HL-60 (cell line): ENCODE measurements around the gene SLC6A8.

ENCODE experiments used
- GABPA ChIP-seq: IDR thresholded peaks from 2 replicates; pipeline ENCODE4 v1.6.1; 2012; ENCODE audit warnings: low read depth
- SPI1 ChIP-seq: IDR thresholded peaks from 2 replicates; pipeline ENCODE4 v1.6.1; 2012; ENCODE audit warnings: low read depth, mild to moderate bottlenecking, borderline replicate concordance
- TF ChIP-seq, protein P1 (sequence below): IDR thresholded peaks from one replicate; pipeline ENCODE4 v1.5.1; 2011; ENCODE audit warnings: low read length, control low read depth, inconsistent platforms; ENCODE audit not compliant: insufficient read depth
- TF ChIP-seq, protein P2 (sequence below): IDR thresholded peaks from 2 replicates; pipeline ENCODE4 v1.6.1; 2012; ENCODE audit warnings: low read depth; ENCODE audit not compliant: insufficient replicate concordance

DNA sequence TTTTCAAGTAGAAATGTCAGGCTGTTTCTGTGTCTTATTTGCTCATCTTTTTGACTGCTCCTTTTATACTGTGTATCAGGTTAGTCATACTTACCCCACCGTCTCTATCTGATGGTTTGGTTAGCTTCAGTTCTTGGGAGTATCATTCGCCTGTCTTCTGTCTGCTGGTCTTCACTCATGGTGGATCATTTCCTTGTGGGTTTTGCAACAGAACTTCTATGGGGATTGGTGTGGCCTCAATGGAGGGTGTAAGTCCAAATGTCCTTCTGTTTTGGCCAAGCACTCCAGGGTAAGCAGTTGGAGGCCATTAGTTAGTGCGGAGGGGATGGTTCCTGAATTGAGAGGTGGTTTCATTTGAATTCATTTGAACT is 44.1 kb downstream of the SLC6A8 start:
- TF ChIP-seq GABPA = no peak
- TF ChIP-seq, protein P1, sequence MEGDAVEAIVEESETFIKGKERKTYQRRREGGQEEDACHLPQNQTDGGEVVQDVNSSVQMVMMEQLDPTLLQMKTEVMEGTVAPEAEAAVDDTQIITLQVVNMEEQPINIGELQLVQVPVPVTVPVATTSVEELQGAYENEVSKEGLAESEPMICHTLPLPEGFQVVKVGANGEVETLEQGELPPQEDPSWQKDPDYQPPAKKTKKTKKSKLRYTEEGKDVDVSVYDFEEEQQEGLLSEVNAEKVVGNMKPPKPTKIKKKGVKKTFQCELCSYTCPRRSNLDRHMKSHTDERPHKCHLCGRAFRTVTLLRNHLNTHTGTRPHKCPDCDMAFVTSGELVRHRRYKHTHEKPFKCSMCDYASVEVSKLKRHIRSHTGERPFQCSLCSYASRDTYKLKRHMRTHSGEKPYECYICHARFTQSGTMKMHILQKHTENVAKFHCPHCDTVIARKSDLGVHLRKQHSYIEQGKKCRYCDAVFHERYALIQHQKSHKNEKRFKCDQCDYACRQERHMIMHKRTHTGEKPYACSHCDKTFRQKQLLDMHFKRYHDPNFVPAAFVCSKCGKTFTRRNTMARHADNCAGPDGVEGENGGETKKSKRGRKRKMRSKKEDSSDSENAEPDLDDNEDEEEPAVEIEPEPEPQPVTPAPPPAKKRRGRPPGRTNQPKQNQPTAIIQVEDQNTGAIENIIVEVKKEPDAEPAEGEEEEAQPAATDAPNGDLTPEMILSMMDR = no peak
- TF ChIP-seq, protein P2, sequence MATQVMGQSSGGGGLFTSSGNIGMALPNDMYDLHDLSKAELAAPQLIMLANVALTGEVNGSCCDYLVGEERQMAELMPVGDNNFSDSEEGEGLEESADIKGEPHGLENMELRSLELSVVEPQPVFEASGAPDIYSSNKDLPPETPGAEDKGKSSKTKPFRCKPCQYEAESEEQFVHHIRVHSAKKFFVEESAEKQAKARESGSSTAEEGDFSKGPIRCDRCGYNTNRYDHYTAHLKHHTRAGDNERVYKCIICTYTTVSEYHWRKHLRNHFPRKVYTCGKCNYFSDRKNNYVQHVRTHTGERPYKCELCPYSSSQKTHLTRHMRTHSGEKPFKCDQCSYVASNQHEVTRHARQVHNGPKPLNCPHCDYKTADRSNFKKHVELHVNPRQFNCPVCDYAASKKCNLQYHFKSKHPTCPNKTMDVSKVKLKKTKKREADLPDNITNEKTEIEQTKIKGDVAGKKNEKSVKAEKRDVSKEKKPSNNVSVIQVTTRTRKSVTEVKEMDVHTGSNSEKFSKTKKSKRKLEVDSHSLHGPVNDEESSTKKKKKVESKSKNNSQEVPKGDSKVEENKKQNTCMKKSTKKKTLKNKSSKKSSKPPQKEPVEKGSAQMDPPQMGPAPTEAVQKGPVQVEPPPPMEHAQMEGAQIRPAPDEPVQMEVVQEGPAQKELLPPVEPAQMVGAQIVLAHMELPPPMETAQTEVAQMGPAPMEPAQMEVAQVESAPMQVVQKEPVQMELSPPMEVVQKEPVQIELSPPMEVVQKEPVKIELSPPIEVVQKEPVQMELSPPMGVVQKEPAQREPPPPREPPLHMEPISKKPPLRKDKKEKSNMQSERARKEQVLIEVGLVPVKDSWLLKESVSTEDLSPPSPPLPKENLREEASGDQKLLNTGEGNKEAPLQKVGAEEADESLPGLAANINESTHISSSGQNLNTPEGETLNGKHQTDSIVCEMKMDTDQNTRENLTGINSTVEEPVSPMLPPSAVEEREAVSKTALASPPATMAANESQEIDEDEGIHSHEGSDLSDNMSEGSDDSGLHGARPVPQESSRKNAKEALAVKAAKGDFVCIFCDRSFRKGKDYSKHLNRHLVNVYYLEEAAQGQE = no peak
- TF ChIP-seq SPI1 = no peak
